Measurements from ENCODE around the gene PIK3C2G.

GRCh38 chr12:18580706-18581105 is 319.4 kb downstream of the PIK3C2G start:
- TF ChIP-seq, protein P1, sequence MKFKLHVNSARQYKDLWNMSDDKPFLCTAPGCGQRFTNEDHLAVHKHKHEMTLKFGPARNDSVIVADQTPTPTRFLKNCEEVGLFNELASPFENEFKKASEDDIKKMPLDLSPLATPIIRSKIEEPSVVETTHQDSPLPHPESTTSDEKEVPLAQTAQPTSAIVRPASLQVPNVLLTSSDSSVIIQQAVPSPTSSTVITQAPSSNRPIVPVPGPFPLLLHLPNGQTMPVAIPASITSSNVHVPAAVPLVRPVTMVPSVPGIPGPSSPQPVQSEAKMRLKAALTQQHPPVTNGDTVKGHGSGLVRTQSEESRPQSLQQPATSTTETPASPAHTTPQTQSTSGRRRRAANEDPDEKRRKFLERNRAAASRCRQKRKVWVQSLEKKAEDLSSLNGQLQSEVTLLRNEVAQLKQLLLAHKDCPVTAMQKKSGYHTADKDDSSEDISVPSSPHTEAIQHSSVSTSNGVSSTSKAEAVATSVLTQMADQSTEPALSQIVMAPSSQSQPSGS (IDR thresholded peaks at IDR 0.05; ENCODE audit: low read length), result no peak
- TF ChIP-seq CTCF (IDR thresholded peaks at IDR 0.05 in 2 of 3, conservative IDR thresholded peaks at IDR 0.05 in 1 of 3; ENCODE audit: control insufficient read depth in 2 of 3, extremely low read depth in 1 of 3, insufficient read depth in 1 of 3, low read depth in 3 of 3, low read length in 3 of 3) (no peak), SRF (IDR thresholded peaks at IDR 0.05; ENCODE audit: low read depth in 2 of 2, low read length in 2 of 2) (no peak), POU2F2 (IDR thresholded peaks at IDR 0.05; ENCODE audit: borderline replicate concordance, low read depth, low read length) (no peak), HDAC6 (IDR thresholded peaks at IDR 0.05; ENCODE audit: unreplicated experiment) (no peak), NFIC (IDR thresholded peaks at IDR 0.05; ENCODE audit: low read depth, low read length) (no peak)
- TF ChIP-seq, protein P2, sequence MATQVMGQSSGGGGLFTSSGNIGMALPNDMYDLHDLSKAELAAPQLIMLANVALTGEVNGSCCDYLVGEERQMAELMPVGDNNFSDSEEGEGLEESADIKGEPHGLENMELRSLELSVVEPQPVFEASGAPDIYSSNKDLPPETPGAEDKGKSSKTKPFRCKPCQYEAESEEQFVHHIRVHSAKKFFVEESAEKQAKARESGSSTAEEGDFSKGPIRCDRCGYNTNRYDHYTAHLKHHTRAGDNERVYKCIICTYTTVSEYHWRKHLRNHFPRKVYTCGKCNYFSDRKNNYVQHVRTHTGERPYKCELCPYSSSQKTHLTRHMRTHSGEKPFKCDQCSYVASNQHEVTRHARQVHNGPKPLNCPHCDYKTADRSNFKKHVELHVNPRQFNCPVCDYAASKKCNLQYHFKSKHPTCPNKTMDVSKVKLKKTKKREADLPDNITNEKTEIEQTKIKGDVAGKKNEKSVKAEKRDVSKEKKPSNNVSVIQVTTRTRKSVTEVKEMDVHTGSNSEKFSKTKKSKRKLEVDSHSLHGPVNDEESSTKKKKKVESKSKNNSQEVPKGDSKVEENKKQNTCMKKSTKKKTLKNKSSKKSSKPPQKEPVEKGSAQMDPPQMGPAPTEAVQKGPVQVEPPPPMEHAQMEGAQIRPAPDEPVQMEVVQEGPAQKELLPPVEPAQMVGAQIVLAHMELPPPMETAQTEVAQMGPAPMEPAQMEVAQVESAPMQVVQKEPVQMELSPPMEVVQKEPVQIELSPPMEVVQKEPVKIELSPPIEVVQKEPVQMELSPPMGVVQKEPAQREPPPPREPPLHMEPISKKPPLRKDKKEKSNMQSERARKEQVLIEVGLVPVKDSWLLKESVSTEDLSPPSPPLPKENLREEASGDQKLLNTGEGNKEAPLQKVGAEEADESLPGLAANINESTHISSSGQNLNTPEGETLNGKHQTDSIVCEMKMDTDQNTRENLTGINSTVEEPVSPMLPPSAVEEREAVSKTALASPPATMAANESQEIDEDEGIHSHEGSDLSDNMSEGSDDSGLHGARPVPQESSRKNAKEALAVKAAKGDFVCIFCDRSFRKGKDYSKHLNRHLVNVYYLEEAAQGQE (IDR thresholded peaks at IDR 0.05; ENCODE audit: low read depth, low read length), result no peak

All from GM12878 (cell line).